Testis (tissue), 3 donors: ENCODE measurements around the gene PRM1. TPM values are rescaled to one million over a fixed set of nuclear protein-coding genes. Genes with fewer than 3 reads are reported as not detected.

Experiments used
- DNase-seq: peaks from one replicate; pipeline ENCODE4 v3.0.0-alpha.2; 2019
- H3K27ac ChIP-seq, 2 donors: fragments of 200-600 bp; sonication (generic); one replicate each; pipeline ENCODE4 v1.5.1; 2019
- H3K27me3 ChIP-seq: fragments of 200-600 bp; sonication (generic); one replicate; pipeline ENCODE4 v1.5.1; 2019
- H3K36me3 ChIP-seq: fragments of 200-600 bp; sonication (generic); one replicate; pipeline ENCODE4 v1.5.1; 2017; ENCODE audit warnings: low read depth; ENCODE audit errors: missing control alignments
- H3K4me1 ChIP-seq: fragments of 200-600 bp; sonication (generic); one replicate; pipeline ENCODE4 v1.5.1; 2019
- H3K4me3 ChIP-seq, 2 donors: fragments of 200-600 bp; sonication (generic); one replicate each; pipeline ENCODE4 v1.5.1; 2017 to 2019
- H3K9me3 ChIP-seq: fragments of 200-600 bp; sonication (generic); one replicate; pipeline ENCODE4 v1.5.1; 2017
- CTCF ChIP-seq, 3 experiments: fragments of 450-650 bp in 2 of 3; fragments of 200-600 bp in 1 of 3; sonication (generic) in 1 of 3; IDR thresholded peaks; one replicate each; pipeline ENCODE4 v1.5.1; 2016 to 2019; ENCODE audit warnings: antibody characterized with exemption in 3 of 3, mild to moderate bottlenecking in 2 of 3, moderate library complexity in 1 of 3
- POLR2A ChIP-seq: fragments of 450-650 bp; IDR thresholded peaks from one replicate; pipeline ENCODE4 v1.6.1; 2017; ENCODE audit warnings: antibody characterized with exemption, mild to moderate bottlenecking, moderate library complexity
- WGBS, 2 donors: methylation state at CpG; one replicate each; pipeline ENCODE4 v1.1.5; 2018; 5-methylcytosine and 5-hydroxymethylcytosine counted together
- intact Hi-C: fragments of 100-400 bp; cut with DNase I; formaldehyde crosslinking; loops from one replicate; pipeline ENCODE4 v1.15.1; 2023; ENCODE audit warnings: low total_unique reads
- polyA plus RNA-seq: library from polyadenylated mRNA; stranded (reverse); fragments of 350-450 nt; fragmentation: Illumina TruSeq; extraction: RNeasy Lipid Tissue Mini Kit (QIAGEN cat#74804); gene quantifications from one replicate; pipeline ENCODE4 v1.2.3, GENCODE V29; 2014; ENCODE audit warnings: low read depth, low replicate concordance; ENCODE audit not compliant: insufficient read depth
- total RNA-seq, 2 donors: library from RNA; depleted of rRNA; stranded (reverse); fragments of >200 nt; gene quantifications; one replicate each; pipeline ENCODE4 v1.2.3, GENCODE V29; 2016

Gene PRM1
- total and polyA plus RNA-seq, 3 donors from 2014 or later: 7,819 to 32,936 (median 15,171) TPM

- no peak for TF ChIP-seq CTCF (IDR thresholded peaks at IDR 0.05)
- TF ChIP-seq POLR2A: no peak
- Histone ChIP-seq H3K4me1 (peaks cover 22% of the 10 kb centered on the region), H3K27ac (peak overlapping the region in 1 of 2 donors; percentile 45), H3K9me3 (no peaks in the 10 kb centered on the region), H3K36me3 (no peaks in the 10 kb centered on the region), H3K4me3 (no peak overlapping the region), H3K27me3 (no peaks in the 10 kb centered on the region)
- intact Hi-C loops: no loop called here
- WGBS, 2 donors: 83 to 88% methylated on average over 8 of the region's 8 CpGs
- no peak for DNase-seq
These were observed 33.3 kb upstream of the PRM1 start for GRCh38 chr16:11314309-11314894.

GRCh38 chr16:11313493-11314308, 32.6 kb upstream of the PRM1 start:
- Histone ChIP-seq H3K4me1 (peaks cover 22% of the 10 kb centered on the region), H3K9me3 (no peaks in the 10 kb centered on the region), H3K27me3 (no peaks in the 10 kb centered on the region), H3K36me3 (no peaks in the 10 kb centered on the region), H3K4me3 (no peak overlapping the region), H3K27ac (peak overlapping the region in 1 of 2 donors; percentile 45)
- WGBS, 2 donors: 87 to 88% methylated on average over 9 of the region's 9 CpGs
- DNase-seq: no peak
- TF ChIP-seq CTCF (IDR thresholded peaks at IDR 0.05) (no peak), POLR2A (no peak)
- intact Hi-C loops: no loop called here

GRCh38 chr16:11312718-11313492, 31.8 kb upstream of the PRM1 start:
- intact Hi-C loops: no loop called here
- TF ChIP-seq CTCF (IDR thresholded peaks at IDR 0.05) (no peak), POLR2A (no peak)
- Histone ChIP-seq H3K27ac (peak overlapping the region in 1 of 2 donors; percentile 45), H3K4me1 (peaks cover 22% of the 10 kb centered on the region), H3K36me3 (no peaks in the 10 kb centered on the region), H3K27me3 (no peaks in the 10 kb centered on the region), H3K9me3 (no peaks in the 10 kb centered on the region), H3K4me3 (no peak overlapping the region)
- 54% methylated on average over 8 of the region's 8 CpGs for WGBS, 2 donors
- DNase-seq: no peak

- Histone ChIP-seq H3K27me3 (no peaks in the 10 kb centered on the region), H3K4me3 (no peak overlapping the region), H3K27ac (peak overlapping the region; percentile 22 to 25), H3K36me3 (no peaks in the 10 kb centered on the region), H3K4me1 (peaks cover 22% of the 10 kb centered on the region), H3K9me3 (no peaks in the 10 kb centered on the region)
- no peak for TF ChIP-seq CTCF (IDR thresholded peaks at IDR 0.05)
- TF ChIP-seq POLR2A: no peak
- WGBS, 2 donors: 64 to 66% methylated on average over 10 of the region's 10 CpGs
- intact Hi-C loops: no loop called here
- no peak for DNase-seq
These were observed 29.9 kb upstream of the PRM1 start for GRCh38 chr16:11310997-11311561.
